GM10266 (cell line): ENCODE results near the gene BRD3OS.

Experiments
- DNase-seq: peaks from one replicate; pipeline ENCODE4 v3.0.0; 2012; ENCODE audit errors: extremely low spot score
- TF ChIP-seq, protein P1 (sequence below): IDR thresholded peaks from 2 replicates; pipeline ENCODE4 v1.5.1; 2012; ENCODE audit warnings: mild to moderate bottlenecking, low read depth; ENCODE audit not compliant: control insufficient read depth, insufficient read depth; ENCODE audit errors: missing control alignments

BRD3OS gene

DNA sequence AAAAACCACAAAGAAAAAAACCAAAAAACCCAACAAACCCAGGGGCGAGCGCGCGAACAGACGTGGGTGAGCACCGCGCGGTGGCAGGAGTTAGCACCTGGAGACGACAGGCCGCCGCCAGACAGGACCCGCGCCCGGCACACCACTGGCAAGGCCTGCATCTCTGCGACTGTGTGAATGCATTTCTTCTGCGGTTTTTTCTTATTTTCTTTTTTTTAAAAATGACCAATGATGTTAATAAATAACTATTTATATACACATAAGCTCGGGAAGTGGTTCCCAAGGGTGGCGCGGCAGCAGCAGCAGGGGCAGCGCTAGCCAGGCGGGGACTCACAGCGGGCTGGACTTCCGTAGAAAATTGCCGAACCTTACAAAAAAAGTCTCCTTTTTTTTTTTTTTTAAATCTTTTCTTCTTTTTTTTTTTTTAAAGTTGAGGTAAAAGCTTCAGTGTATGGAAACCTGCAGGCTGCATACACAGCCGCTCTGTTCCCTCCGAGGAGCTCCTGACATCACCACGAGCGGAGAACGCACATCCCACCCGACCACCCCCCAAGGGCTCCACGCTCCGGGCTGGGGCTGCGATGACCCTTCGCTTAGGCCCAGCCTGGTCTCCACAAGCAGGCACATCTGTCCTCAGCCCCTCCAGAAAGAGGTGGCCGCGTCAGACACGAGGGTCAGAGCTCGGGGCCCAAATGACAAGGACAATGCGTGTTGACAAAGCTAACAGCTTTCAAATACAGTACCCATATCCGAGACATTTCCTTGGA is 7.4 kb downstream of the BRD3OS start:
- TF ChIP-seq, protein P1, sequence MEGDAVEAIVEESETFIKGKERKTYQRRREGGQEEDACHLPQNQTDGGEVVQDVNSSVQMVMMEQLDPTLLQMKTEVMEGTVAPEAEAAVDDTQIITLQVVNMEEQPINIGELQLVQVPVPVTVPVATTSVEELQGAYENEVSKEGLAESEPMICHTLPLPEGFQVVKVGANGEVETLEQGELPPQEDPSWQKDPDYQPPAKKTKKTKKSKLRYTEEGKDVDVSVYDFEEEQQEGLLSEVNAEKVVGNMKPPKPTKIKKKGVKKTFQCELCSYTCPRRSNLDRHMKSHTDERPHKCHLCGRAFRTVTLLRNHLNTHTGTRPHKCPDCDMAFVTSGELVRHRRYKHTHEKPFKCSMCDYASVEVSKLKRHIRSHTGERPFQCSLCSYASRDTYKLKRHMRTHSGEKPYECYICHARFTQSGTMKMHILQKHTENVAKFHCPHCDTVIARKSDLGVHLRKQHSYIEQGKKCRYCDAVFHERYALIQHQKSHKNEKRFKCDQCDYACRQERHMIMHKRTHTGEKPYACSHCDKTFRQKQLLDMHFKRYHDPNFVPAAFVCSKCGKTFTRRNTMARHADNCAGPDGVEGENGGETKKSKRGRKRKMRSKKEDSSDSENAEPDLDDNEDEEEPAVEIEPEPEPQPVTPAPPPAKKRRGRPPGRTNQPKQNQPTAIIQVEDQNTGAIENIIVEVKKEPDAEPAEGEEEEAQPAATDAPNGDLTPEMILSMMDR: no peak
- DNase-seq: no peak

DNA sequence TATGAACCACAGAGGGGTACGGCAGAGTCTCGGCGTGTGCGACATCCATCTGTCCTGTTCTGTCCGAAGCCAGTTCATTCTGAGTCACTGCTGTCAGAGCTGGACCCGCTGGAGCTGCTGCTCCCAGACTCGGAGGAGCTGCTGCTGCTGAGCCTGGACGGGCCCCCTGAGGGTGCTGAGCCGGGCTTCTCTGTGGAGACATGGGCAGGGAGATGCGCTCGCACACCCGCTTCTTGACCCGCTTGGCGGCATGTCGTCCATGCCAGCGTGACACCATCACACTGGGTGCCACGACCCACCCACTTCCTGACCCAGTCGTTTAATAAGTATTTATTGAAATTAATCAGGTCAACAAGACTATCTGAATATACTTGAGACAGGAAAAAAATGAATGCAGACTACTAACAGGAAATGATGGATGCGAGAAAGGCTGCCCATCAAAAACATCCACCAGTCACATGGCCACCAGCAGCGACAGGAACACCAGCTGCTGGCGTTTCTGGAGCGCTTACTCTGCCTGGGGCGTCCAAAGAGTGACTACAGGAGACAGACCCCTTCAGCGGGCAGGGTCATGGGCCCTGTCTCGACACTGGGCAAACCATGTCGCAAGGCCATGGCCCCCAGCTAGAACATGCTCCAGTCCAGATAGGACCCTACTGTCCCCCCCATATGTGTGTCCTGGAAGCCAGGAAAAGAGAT is 8.4 kb downstream of the BRD3OS start:
- TF ChIP-seq, protein P1: no peak
- no peak for DNase-seq

DNA sequence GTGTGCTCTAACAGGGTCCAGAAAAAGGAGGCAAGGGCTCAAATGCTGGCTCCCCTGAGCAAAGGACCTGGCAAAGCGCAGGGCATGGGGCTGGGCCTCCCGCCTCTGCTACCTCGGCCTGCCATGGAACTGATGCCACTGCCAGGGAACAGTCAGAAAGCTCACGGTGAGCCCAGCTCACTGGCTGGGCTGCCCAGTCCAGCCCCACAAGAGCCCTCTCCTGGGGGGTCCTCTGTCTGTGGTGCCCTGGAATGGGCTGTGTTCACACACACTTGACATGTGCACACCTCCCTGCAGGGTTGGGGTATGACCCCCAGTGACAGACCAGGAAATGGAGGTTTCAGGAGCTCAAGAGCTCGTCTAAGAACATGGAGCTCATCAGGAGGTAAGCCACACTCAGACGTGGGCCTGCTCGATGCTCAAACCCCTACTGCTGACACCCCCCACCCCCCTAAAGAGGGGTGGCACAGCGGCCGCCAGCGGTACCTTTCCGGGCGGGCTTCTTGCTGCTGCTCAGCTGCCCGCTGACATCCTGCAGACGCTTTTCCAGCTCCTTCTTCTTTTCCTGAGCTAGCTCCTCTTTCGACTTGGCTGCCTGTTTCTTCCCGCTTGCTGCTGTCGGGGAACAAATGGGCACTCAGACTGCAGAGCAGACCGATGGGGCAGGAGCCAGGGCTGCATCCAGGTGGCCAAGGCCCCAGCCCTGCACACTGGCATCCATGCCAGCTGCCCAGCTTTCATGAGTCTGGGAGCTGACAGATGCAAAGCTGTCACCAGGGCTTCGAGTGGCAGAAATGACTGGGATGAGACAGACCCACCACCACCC is 9.1 kb downstream of the BRD3OS start:
- no peak for DNase-seq
- TF ChIP-seq, protein P1: no peak

DNA sequence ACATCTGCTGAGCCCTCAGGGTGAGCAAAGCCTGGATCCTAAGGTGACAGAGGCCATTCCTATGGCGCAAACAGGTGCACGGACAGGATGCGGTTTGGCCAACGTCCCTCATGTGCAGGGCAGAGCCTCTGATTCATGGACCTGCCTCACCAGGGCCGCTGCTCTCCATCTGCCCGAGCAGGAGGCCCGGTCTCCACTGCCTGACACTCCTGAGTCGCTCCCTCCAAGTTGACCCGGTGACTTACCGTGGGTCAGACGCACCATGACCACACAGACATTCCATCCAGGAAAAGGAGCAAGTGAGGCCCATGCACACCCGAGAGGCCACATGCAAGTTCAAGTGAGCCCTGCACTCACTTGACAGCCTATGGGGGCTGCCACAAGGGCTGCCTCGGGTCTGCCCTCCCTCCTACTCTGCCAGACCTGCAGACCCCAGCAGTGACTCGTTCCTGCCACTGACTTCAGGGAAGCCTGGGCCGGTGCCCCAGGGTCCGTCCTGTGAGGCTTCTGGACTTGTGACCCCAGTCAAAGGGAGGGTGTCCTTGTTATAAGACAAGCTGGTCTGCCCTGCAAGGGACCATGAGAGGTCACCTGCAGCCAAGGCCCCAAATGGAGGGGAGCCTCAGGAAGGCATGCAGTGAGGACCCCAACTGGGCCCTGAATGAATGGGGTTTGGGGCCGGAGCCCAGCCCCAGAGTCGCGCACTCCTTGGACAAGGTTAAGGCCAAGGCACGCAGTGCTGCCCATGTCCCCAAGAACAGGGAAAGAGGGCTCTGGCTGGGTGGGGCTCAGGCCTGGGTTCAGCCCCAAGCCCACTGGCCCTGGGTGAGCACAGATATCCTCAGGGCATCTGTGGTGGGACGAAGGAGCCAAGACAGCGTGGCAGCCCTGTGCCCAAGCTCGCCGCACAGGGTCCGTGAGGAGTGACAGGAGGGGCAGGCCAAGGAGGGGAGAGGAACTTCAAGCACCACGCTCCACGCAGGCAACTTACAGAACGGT is 10.1 kb downstream of the BRD3OS start:
- no peak for DNase-seq
- TF ChIP-seq, protein P1: no peak

DNA sequence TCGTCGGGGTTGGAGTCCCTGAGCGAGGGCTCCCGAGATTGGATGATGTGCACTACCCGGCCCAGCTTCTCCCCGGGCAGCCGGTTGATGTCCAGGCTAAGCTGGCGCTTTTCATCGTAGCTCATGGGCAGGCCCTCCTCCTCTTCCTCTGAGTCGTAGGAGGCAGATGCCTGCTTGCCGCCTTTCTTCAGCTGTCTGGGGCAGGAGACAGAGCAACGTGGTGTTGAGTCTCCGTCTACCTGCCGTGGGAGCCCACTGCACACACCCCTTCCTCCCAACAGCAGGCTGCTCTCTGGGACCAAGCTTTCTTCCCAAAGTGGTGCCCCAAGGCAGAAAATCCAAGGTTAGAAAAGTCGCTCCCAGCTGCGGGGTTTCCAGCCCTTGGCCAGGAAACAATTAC is 10.8 kb downstream of the BRD3OS start:
- DNase-seq: no peak
- TF ChIP-seq, protein P1: no peak

DNA sequence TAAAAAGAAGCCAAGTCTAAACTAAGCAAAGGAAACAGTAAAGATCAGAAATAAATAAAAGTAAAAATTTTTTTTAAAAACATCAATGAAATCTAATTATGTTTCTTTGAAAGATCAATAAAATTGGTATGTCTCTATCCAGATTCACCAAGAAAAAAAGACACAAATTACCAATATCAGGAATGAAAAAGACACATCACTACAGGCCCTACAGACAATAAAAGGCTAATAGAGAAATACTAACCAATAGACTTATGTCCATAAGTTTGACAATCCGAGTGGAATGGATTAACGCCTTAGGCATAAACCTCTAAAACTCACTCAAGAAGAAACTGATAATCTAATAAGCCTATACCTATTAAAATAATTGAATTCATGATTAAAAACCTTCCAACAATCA is 12.4 kb downstream of the BRD3OS start:
- no peak for DNase-seq
- TF ChIP-seq, protein P1: no peak
